Keratinocyte (primary cell): ENCODE data around the gene NUP35.

Experiments used
- EZH2 ChIP-seq: IDR thresholded peaks from one replicate; pipeline ENCODE4 v1.6.1; 2012; ENCODE audit warnings: inconsistent platforms, mild to moderate bottlenecking, low read length, moderate library complexity
- TF ChIP-seq, protein P1 (sequence below), 3 experiments: IDR thresholded peaks in 1 of 3; conservative IDR thresholded peaks in 1 of 3; optimal IDR thresholded peaks in 1 of 3; 2 replicates in 2 of 3; 3 replicates in 1 of 3; pipeline versions ENCODE3 to v1.5.1; 2011; ENCODE audit warnings: low read length in 3 of 3, mild to moderate bottlenecking in 3 of 3, moderate library complexity in 2 of 3, control low read depth in 1 of 3, inconsistent platforms in 1 of 3; ENCODE audit not compliant: insufficient read depth in 2 of 3; ENCODE audit errors: extremely low read depth in 1 of 3

DNA sequence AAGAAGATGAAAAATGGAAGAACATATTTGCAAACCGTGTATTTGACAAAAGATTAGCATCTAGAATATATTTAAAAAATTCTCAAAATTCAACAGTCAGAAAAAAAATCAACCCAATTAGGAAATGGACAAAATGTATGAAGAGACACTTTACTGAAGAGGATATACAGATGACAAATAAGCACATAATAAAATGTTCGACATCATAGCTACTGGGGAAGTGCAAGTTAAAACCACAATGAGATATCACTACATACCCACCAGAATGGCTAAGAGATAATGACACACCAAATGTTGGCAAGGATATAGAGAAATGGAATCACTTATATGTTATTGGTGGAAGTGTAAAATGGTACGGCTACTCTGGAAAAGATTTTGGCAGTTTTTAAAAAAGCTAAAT lies 11.7 kb upstream of the NUP35 start:
- TF ChIP-seq, protein P1, sequence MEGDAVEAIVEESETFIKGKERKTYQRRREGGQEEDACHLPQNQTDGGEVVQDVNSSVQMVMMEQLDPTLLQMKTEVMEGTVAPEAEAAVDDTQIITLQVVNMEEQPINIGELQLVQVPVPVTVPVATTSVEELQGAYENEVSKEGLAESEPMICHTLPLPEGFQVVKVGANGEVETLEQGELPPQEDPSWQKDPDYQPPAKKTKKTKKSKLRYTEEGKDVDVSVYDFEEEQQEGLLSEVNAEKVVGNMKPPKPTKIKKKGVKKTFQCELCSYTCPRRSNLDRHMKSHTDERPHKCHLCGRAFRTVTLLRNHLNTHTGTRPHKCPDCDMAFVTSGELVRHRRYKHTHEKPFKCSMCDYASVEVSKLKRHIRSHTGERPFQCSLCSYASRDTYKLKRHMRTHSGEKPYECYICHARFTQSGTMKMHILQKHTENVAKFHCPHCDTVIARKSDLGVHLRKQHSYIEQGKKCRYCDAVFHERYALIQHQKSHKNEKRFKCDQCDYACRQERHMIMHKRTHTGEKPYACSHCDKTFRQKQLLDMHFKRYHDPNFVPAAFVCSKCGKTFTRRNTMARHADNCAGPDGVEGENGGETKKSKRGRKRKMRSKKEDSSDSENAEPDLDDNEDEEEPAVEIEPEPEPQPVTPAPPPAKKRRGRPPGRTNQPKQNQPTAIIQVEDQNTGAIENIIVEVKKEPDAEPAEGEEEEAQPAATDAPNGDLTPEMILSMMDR (optimal IDR thresholded peaks at IDR 0.05 in 1 of 3, IDR thresholded peaks at IDR 0.05 in 1 of 3, conservative IDR thresholded peaks at IDR 0.05 in 1 of 3; ENCODE audit: extremely low read depth in 1 of 3, insufficient read depth in 2 of 3, low read length in 3 of 3) = no peak
- TF ChIP-seq EZH2 = no peak
